Hypothalamus (tissue), 51 donors: Measurements from ENCODE around the gene TUBA4B.
A peak's percentile ranks its signal among the peaks of the same experiment; 100 is the strongest.

Experiments used
- DNase-seq, 51 donors: peaks; one replicate each; lab custom pipeline; 2025; lab: John Stamatoyannopoulos, UW

Gene TUBA4B

GRCh38 chr2:219218217-219218731 lies 34.8 kb upstream of the TUBA4B start:
- peak in 48 of 51 donors; percentile 33 to 88 (median 69) for DNase-seq

DNA sequence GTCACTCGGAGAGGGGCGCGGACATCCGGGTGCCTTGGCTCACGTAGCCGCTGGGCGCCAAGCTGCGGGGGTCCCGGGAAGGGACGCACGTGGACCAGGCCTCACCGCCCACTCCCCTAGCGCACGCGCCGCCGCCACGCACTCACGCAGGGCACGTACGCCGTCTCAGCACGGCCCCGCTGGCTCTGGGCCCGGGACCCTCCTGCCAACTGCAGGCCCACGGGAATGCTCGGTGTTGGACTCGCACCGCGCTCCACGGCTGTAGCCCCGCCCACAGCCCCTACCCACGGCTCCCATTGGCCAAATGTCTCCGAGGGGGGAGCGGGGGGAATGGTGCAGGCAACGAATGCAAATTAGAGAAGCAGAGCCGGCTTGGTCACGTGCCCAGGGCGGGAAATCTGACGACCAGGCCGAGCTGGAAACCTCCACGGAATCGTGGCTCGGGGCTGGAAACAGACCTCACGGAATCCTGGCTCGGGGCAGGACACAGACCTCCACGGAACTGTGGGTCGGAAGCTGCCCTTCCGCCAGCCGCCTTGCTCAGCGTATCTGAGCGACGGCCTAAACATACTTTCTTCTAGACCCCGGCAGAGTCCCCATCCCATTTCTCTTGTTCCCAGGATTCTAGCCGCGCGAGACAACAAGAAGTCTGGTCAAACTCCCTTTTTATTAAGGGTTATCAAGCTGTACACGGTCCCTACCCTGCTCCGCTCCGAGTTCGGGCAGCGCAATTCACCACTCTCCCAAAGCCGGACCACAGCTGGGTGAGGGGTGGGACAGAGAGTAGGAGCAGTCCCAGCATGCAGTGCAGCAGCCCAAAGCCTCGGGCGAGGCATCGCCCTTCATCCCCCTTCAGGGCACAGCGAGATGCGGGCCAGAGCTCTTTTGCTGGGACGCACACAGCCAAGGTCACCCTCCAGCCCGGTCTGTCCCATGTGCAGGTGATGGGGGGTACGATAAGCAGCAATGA lies 34.0 kb upstream of the TUBA4B start, which contains the start of gene ABCB6:
Gene ABCB6 (minus strand): TSS at position 227 of the 970 bp plus-strand sequence. CDS start 285 bp downstream, outside the sequence.
- peak; percentile 76 to 98 (median 95) for DNase-seq

DNA sequence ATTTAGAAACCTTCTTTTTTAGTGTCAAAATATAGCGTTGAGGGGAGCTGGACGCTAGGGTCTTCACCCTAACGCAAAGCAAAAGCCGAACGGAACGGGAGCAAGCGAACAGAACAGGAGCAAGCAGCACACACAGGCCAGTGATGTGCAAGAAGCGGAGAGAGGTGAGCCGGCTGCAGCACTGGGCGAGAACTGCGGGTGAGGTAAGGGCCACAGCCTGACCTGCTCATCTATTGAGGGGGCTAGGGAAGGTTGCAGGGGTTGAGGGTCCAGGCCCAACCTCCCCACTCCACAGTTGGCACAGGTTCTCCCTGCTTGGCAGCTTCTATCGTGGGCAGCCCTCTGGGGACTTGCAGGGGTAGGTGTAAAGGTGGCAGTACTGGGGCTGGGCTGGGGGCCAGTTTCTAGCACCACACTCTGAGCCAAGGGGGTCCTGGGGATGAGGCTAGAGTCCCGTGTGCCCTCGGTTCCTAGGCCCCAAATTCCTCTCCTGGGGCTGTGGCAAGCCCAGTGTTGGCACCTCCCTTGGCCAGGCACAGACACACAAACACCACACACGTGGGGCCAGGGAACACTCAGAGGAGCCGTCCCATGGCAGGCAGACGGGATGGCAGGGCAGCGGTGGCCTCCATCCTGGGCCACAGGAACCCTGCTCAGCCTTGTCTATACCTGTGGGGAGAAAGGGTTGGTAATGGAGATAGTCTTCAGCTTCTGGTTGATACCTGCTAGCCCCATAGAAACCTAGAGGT lies 33.1 kb upstream of the TUBA4B start:
- no peak for DNase-seq

- no peak for DNase-seq
These were observed 32.2 kb upstream of the TUBA4B start for GRCh38 chr2:219220652-219221402.

- DNase-seq, result no peak
These were observed 31.0 kb upstream of the TUBA4B start for GRCh38 chr2:219221957-219222518.

DNA sequence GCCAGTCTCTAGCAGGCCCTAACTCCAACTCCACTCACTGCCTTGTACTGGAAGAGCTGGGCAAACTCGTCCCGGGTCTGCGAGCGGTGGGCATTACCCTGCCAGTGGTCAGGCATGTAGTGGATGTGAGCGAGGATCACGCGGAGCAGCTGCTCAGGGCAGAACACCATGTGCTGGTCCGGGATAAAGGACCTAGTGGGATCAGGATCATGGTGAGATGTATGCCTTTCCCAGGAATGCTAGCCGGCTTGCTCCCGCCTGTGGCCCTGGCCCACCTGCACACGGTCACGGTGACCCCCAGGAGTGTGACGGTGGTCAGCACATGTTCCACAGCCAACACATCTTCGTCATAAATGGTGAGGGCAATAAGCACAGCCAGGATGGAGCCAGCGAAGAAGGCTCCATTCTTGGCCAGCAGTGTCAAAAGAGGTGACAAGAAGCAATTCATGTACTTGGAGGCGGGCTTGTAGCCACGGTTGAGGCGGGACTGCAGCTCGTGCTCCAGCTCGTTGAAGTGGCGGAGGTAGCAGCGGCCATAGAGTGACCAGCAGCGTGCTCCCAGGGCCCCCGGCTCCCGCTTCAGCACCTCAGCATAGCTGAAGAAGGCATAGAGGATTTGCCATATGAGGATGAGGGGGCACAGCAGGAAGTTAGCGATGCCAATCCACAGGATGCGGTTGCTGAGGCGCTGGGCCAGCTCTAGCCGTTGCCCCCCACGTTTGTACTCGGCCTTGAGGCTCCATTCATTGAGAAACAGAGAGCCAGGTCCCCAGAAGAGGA lies 29.0 kb upstream of the TUBA4B start:
- DNase-seq, result no peak

DNA sequence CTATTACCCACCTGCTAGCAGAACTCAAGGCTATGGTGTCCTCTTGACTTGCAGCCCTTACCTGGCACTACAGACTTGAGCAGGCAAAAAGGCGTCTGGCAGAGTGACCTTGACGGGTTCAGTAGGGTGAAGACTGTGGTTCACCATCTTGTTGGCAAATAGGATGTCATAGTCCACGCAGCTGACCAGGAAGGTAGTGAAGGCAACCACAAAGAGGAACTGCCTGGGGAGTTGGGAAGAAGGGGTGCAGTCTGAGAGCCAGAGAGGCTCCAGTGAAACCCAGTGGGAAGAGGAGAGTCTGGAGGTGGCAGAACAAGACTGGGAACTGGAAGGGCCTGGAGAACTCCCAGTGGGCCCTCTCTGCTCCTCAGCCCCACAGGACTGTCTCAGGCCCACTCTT lies 27.7 kb upstream of the TUBA4B start:
- DNase-seq, result no peak

DNA sequence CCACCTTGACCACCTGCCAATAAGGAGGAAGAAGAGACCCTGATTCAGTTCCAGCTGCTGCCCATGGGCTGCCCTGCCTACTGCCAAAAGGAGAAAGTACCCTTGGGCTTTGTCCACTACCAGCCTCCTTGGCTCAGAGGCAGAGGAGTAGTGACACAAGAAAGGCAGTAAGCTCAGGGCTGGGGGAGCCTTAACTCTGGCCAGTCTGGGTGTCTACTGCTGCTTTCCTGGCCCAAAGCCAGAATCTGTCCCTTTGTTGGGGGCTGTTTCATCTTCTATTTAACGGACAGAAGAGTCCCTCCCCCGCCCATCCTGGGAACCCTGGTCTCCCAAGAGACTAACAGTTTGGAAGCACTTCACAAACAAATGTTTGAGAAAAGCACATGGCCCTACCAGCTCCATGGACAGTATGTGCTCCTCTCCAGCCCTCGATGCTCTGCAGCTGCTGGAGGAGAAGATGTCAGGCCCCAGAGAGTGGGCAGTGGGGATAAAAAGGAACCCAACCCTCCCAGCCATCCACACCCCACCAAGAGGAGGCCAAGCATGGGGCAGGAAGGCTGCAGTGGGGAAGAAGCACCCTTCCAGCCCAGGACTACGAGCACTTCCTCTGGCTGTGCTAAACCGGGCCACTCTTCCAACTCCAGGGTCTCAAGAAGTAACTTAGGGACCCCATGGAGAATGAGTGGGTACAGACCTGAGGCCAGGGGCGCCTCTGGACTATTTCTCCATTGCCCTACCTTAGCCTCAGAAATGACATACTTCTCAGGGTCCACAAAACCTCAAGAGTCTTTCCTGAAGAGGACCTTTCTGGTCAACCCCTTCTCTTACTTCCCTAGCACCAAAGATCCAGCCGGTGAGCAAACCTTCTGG lies 24.8 kb upstream of the TUBA4B start:
- DNase-seq, result no peak

GRCh38 chr2:219228911-219229304 lies 24.1 kb upstream of the TUBA4B start:
- DNase-seq, result no peak

- peak; percentile 63 to 100 (median 97) for DNase-seq
These were observed 23.6 kb upstream of the TUBA4B start, which contains the start of the genes ANKZF1 and ATG9A for GRCh38 chr2:219229305-219230058. ANKZF1 (plus strand) TSS chr2:219229806; CDS start chr2:219230258, 452 bp downstream. ATG9A (minus strand) TSS chr2:219229636; CDS start chr2:219228024, 1,612 bp downstream.

- peak in 5 of 51 donors; percentile 23 to 59 (median 44) for DNase-seq
These were observed 22.9 kb upstream of the TUBA4B start for GRCh38 chr2:219230059-219230540.

DNA sequence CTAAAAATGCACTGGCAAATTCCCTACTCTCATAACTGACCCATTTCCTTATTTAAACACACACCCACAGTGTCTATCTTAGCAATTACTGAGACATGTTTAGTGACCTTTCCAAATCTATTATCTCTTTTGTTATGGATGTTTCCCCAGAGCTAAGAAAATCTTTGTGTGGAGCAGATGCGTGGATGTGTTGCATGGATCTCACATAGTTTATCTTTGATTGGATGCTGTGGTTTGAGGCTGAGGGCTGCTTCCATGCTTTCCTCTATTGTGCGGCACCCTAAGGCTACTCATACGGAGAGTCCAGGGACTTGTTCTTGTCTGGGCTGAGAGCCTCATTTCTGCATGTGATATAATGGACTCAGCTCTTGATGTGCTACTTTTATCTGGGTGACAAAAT lies 18.7 kb upstream of the TUBA4B start:
- DNase-seq, result no peak

GRCh38 chr2:219243291-219243761 lies 9.7 kb upstream of the TUBA4B start:
- no peak for DNase-seq

- DNase-seq, result no peak
These were observed 8.3 kb upstream of the TUBA4B start for GRCh38 chr2:219244789-219245147.

- peak; percentile 36 to 97 (median 88) for DNase-seq
These were observed 7.7 kb upstream of the TUBA4B start, which contains the start of the genes GLB1L and STK16 for GRCh38 chr2:219245148-219245898. GLB1L (minus strand) TSS chr2:219245444; CDS start chr2:219243573, 1,871 bp downstream. STK16 (plus strand) TSS chr2:219245479; CDS start chr2:219246000, 521 bp downstream.

DNA sequence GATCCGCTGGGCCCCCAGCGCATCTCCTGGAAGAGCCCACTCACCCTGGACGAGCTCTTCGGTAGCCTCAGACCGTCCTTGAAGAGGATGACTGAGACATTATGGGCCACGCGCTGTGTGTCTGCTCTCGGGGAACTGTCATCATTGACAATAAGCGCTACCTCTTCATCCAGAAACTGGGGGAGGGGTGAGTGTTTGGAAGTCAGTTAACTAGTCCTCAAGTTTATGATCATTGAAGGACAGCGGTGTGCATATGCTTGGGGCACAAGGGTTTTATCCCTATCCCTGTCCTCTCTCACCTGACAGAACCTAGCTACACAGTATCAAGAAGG lies 7.2 kb upstream of the TUBA4B start:
- DNase-seq, result no peak
